Lower leg skin (tissue), 3 donors: ENCODE measurements around the gene HSPA1A.

Experiments
- POLR2A ChIP-seq, 2 donors: fragments of 450-650 bp; IDR thresholded peaks; one replicate each; pipeline ENCODE4 v1.6.1; 2016 to 2017; ENCODE audit warnings: antibody characterized with exemption in 2 of 2, mild to moderate bottlenecking in 1 of 2, moderate library complexity in 1 of 2
- TF ChIP-seq, protein P1 (sequence below), 3 donors: fragments of 450-650 bp; IDR thresholded peaks; one replicate each; pipeline ENCODE4 v1.5.1; 2016; ENCODE audit warnings: antibody characterized with exemption in 3 of 3, mild to moderate bottlenecking in 3 of 3, moderate library complexity in 2 of 3

GRCh38 chr6:31778999-31779885 is 36.1 kb upstream of the HSPA1A start:
- TF ChIP-seq, protein P1, sequence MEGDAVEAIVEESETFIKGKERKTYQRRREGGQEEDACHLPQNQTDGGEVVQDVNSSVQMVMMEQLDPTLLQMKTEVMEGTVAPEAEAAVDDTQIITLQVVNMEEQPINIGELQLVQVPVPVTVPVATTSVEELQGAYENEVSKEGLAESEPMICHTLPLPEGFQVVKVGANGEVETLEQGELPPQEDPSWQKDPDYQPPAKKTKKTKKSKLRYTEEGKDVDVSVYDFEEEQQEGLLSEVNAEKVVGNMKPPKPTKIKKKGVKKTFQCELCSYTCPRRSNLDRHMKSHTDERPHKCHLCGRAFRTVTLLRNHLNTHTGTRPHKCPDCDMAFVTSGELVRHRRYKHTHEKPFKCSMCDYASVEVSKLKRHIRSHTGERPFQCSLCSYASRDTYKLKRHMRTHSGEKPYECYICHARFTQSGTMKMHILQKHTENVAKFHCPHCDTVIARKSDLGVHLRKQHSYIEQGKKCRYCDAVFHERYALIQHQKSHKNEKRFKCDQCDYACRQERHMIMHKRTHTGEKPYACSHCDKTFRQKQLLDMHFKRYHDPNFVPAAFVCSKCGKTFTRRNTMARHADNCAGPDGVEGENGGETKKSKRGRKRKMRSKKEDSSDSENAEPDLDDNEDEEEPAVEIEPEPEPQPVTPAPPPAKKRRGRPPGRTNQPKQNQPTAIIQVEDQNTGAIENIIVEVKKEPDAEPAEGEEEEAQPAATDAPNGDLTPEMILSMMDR (IDR thresholded peaks at IDR 0.05), result no peak
- no peak for TF ChIP-seq POLR2A (IDR thresholded peaks at IDR 0.05)
